Erythroblast (primary cell): ENCODE data around the gene SH3TC2.

Experiments used
- GATA1 ChIP-seq: IDR thresholded peaks from 2 replicates; pipeline ENCODE4 v1.6.1; 2011; ENCODE audit warnings: low read depth, mild to moderate bottlenecking, control low read depth, low read length, moderate library complexity
- POLR2A ChIP-seq: IDR thresholded peaks from 2 replicates; pipeline ENCODE4 v1.6.1; 2011; ENCODE audit warnings: mild to moderate bottlenecking, low read length

DNA sequence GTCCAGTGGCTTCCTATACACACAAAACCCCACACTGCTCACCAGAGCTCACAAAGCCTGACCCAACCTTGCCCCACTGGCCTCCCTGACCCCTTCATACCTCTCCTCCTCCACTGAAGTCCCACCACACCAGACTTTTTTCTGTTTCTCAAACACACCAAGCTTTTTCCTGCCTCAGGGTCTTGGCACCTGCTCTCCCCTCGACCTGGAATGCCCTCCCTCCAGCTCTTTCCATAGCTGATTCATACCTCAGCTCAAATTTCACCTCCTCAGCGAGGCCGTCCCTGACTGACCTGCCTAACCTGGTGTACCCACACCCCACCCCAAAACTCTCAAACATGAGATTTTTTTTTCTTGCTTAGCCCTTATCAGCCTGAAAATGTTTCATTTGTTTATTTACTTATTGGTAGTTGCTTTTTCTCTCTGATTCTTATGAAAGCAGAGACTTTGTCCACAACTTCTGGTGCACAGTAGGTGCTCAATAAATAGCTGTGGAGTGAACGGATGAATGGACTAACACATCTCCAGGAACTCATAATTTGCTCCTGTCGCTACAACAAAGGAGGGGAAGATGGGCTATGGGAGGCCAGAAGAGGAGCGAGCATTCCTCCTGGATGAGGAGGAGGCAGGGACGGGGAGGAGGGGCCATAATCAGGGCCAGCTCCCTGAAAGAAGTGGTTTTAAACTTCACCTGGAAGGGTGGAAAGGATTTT is 84.3 kb downstream of the SH3TC2 start:
- TF ChIP-seq POLR2A (no peak), GATA1 (no peak)
